ENCODE data around the gene SCAP. TPM values are rescaled to one million over a fixed set of nuclear protein-coding genes. Genes with fewer than 3 reads are reported as not detected.
A peak's percentile ranks its signal among the peaks of the same experiment; 100 is the strongest.

SCAP gene
- total and polyA plus RNA-seq, 12 donors, result 31.7 to 56.7 (median 40.4) TPM

DNA sequence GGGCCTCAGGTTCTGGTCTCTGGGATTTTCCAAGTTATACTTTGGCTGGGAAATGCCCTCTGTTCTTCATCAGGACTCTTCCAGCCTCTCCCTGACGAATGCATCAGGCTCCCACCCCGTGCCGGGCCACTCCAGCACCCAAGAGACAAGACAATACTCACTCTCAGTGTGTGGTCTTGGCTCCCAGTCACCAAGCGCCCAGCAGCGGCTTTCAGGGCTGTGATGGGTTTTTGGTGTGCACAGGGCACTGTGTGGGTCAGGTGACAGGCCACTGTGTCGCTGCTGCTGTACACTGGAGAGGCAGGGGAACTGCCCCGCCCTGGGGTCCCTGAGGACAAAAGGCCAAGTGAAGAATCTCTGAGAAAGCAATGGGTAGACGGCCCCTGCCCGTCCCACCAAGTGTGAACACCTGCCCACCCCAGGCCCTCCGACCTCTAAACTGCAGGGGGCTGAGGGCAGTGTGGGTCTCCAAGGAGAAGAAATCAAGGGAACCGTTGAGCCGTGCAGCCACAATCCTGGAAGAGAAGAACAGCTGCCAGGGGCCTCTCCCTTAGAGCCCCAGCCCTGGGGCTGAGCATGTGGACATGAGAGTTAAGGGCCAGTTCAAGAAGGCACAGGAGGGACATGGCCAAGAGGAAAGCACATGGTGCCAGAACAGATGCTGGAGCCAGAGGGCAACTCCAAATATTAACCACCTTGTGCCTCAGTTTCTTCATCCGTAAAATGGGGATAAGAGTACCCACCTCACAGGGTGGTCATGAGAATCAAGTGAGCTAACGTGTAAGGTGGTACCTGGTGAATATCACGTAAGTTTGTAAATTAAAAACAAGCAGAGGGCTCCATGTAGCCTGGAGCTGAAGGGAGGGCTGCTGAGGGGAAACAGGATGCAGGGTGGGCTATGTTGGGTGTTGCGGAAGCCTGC lies 60.8 kb downstream of the SCAP start:
- WGBS, 2 donors, result 76 to 82% methylated on average over 16 of the region's 16 CpGs
- H3K4me1 ChIP-seq, result no peaks in the 10 kb centered on the region
- ATAC-seq (no peak), DNase-seq (peak in 1 of 2 donors; percentile 11)
- TF ChIP-seq, protein P1, sequence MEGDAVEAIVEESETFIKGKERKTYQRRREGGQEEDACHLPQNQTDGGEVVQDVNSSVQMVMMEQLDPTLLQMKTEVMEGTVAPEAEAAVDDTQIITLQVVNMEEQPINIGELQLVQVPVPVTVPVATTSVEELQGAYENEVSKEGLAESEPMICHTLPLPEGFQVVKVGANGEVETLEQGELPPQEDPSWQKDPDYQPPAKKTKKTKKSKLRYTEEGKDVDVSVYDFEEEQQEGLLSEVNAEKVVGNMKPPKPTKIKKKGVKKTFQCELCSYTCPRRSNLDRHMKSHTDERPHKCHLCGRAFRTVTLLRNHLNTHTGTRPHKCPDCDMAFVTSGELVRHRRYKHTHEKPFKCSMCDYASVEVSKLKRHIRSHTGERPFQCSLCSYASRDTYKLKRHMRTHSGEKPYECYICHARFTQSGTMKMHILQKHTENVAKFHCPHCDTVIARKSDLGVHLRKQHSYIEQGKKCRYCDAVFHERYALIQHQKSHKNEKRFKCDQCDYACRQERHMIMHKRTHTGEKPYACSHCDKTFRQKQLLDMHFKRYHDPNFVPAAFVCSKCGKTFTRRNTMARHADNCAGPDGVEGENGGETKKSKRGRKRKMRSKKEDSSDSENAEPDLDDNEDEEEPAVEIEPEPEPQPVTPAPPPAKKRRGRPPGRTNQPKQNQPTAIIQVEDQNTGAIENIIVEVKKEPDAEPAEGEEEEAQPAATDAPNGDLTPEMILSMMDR (IDR thresholded peaks at IDR 0.05), result no peak
- no peak overlapping the region for H3K4me3 ChIP-seq
- peaks cover 0 to 95% (median 53%) of the 10 kb centered on the region in 9 donors for H3K36me3 ChIP-seq
- intact Hi-C loops (cut with DNase I), result no loop called here
- no peak overlapping the region for H3K27ac ChIP-seq
- H3K9me3 ChIP-seq, result no peaks in the 10 kb centered on the region
- no peaks in the 10 kb centered on the region for H3K27me3 ChIP-seq

GRCh38 chr3:47414161-47414564 lies 61.6 kb downstream of the SCAP start:
- no peaks in the 10 kb centered on the region for H3K9me3 ChIP-seq
- no peaks in the 10 kb centered on the region for H3K27me3 ChIP-seq
- H3K36me3 ChIP-seq, result peaks cover 0 to 95% (median 57%) of the 10 kb centered on the region in 9 donors
- TF ChIP-seq, protein P1 (IDR thresholded peaks at IDR 0.05), result no peak
- intact Hi-C loops (cut with DNase I), result no loop called here
- ATAC-seq, result peak in 1 of 8 donors; percentile 6
- no peak overlapping the region for H3K4me3 ChIP-seq
- DNase-seq, result no peak
- H3K27ac ChIP-seq, result no peak overlapping the region
- 79 to 88% methylated on average over 3 of the region's 3 CpGs for WGBS, 2 donors
- H3K4me1 ChIP-seq, result no peaks in the 10 kb centered on the region

DNA sequence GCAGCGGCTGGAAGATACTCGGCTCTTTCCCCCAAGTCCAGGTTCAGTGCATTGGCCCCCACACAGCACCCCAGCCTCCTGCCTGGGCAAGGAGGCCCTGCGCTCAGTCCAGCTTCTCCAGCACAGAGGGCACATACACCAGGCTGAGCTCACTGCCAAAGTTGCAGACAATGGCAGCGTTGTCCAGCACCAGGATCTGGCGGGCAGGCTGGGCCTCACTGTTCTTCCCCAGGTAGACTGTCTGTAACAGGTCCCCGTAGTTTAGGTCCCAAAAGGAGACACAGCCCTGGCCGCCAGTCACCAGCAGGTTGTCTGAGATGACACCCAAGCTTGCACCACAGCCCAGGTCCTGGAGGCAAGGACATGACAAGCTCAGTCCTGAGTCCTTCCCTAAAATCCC lies 62.0 kb downstream of the SCAP start:
- TF ChIP-seq, protein P1 (IDR thresholded peaks at IDR 0.05), result no peak
- Histone ChIP-seq H3K4me3 (no peak overlapping the region), H3K36me3 (peaks cover 0 to 95% (median 60%) of the 10 kb centered on the region in 9 donors), H3K4me1 (no peaks in the 10 kb centered on the region), H3K27me3 (no peaks in the 10 kb centered on the region), H3K27ac (no peak overlapping the region), H3K9me3 (no peaks in the 10 kb centered on the region)
- no peak for ATAC-seq
- WGBS, 2 donors, result 89 to 93% methylated on average over 7 of the region's 7 CpGs
- no peak for DNase-seq
- intact Hi-C loops (cut with DNase I), result no loop called here

DNA sequence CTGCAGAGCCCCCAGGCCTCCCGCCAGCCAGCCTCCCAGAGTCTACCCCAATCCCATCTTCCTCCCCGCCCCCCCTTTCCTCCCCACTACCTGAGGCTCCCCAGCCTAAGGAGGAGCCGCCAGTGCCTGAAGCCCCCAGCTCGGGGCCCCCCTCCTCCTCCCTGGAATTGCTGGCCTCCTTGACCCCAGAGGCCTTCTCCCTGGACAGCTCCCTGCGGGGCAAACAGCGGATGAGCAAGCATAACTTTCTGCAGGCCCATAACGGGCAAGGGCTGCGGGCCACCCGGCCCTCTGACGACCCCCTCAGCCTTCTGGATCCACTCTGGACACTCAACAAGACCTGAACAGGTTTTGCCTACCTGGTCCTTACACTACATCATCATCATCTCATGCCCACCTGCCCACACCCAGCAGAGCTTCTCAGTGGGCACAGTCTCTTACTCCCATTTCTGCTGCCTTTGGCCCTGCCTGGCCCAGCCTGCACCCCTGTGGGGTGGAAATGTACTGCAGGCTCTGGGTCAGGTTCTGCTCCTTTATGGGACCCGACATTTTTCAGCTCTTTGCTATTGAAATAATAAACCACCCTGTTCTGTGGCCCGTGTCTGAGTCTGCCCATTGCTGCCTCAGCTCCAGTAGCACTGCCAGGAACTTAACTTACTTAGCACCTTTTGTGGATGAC lies 62.8 kb downstream of the SCAP start:
- no peak overlapping the region for H3K27ac ChIP-seq
- no peaks in the 10 kb centered on the region for H3K9me3 ChIP-seq
- no peak overlapping the region for H3K4me3 ChIP-seq
- intact Hi-C loops (cut with DNase I), result no loop called here
- TF ChIP-seq, protein P1 (IDR thresholded peaks at IDR 0.05), result no peak
- H3K36me3 ChIP-seq, result peaks cover under 1 to 95% (median 65%) of the 10 kb centered on the region in 9 donors
- DNase-seq (no peak), ATAC-seq (no peak)
- WGBS, 2 donors, result 77 to 79% methylated on average over 11 to 12 of the region's 12 CpGs
- H3K4me1 ChIP-seq, result no peaks in the 10 kb centered on the region
- H3K27me3 ChIP-seq, result no peaks in the 10 kb centered on the region

Data from heart right ventricle (tissue), 16 donors.